Prostate gland (tissue), 2 donors: ENCODE measurements around the gene ASPG. TPM values are rescaled to one million over a fixed set of nuclear protein-coding genes. Genes with fewer than 3 reads are reported as not detected.

Source experiments
- DNase-seq: peaks from one replicate; pipeline ENCODE4 v3.0.0-alpha.2; 2019; ENCODE audit warnings: low spot score
- H3K27ac ChIP-seq, 2 donors: fragments of 200-600 bp; sonication (generic); 2 replicates each; pipeline ENCODE4 v1.5.1; 2017 to 2019
- H3K27me3 ChIP-seq: fragments of 200-600 bp; sonication (generic); replicated peaks from 2 replicates; pipeline ENCODE4 v1.5.1; 2019; ENCODE audit not compliant: insufficient read depth
- H3K36me3 ChIP-seq, 2 donors: fragments of 200-600 bp; sonication (generic); 1 replicate in 1 of 2; 2 replicates in 1 of 2; pipeline versions ENCODE4 v1.5.1 to v1.8.1; 2017 to 2019
- H3K4me1 ChIP-seq: fragments of 200-600 bp; sonication (generic); replicated peaks from 2 replicates; pipeline ENCODE4 v1.5.1; 2019
- H3K4me3 ChIP-seq, 2 donors: fragments of 200-600 bp; sonication (generic); 2 replicates each; pipeline ENCODE4 v1.5.1; 2017 to 2019
- H3K9me3 ChIP-seq: fragments of 200-600 bp; sonication (generic); 2 replicates; pipeline ENCODE4 v1.5.1; 2017
- CTCF ChIP-seq, 4 experiments: fragments of 200-600 bp in 2 of 4; fragments of 450-650 bp in 2 of 4; sonication (generic) in 2 of 4; IDR thresholded peaks; 1 replicate in 3 of 4; 2 replicates in 1 of 4; pipeline ENCODE4 v1.5.1; 2016 to 2019; ENCODE audit warnings: antibody characterized with exemption in 4 of 4, mild to moderate bottlenecking in 2 of 4, moderate library complexity in 2 of 4
- POLR2A ChIP-seq: fragments of 450-650 bp; IDR thresholded peaks from one replicate; pipeline ENCODE4 v1.6.1; 2016; ENCODE audit warnings: antibody characterized with exemption, mild to moderate bottlenecking
- POLR2AphosphoS5 ChIP-seq: sonication (generic); formaldehyde crosslinking; IDR thresholded peaks from one replicate; pipeline ENCODE4 v1.6.1; 2017; ENCODE audit warnings: antibody characterized with exemption
- WGBS: methylation state at CpG from one replicate; pipeline ENCODE4 v1.1.5; 2018; 5-methylcytosine and 5-hydroxymethylcytosine counted together
- intact Hi-C: fragments of 100-400 bp; cut with DNase I; formaldehyde crosslinking; loops from one replicate; pipeline ENCODE4 v1.14.2; 2022
- total RNA-seq, 2 donors: library from RNA; depleted of rRNA; stranded (reverse); fragments of >200 nt; gene quantifications; one replicate each; pipeline ENCODE4 v1.1.0, GENCODE V29; 2016

The ASPG gene
- total RNA-seq, 2 donors from 2014 or later = 2.3 TPM; not detected in 1

GRCh38 chr14:104136472-104137296 lies 51.2 kb downstream of the ASPG start:
- Histone ChIP-seq H3K27me3 (peaks cover 27% of the 10 kb centered on the region), H3K4me1 (peaks cover 4% of the 10 kb centered on the region), H3K27ac (no peak overlapping the region), H3K9me3 (no peaks in the 10 kb centered on the region), H3K36me3 (no peaks in the 10 kb centered on the region), H3K4me3 (no peak overlapping the region)
- intact Hi-C loops = loop anchor here (5.0 to 10.0 kb wide), 2 partner anchors 238 to 501 kb away; no protein-coding TSS in a partner anchor
- 3% methylated on average over 39 of the region's 77 CpGs for WGBS
- TF ChIP-seq POLR2A (no peak), CTCF (IDR thresholded peaks at IDR 0.05) (no peak), POLR2AphosphoS5 (no peak)
- DNase-seq = no peak

GRCh38 chr14:104137297-104138097 lies 52.0 kb downstream of the ASPG start:
- peaks cover 4% of the 10 kb centered on the region for H3K4me1 ChIP-seq
- H3K36me3 ChIP-seq = no peaks in the 10 kb centered on the region
- H3K9me3 ChIP-seq = no peaks in the 10 kb centered on the region
- WGBS = 4% methylated on average over 35 of the region's 88 CpGs
- no peak for DNase-seq
- peak overlapping the region; percentile 30 to 39 for H3K4me3 ChIP-seq
- H3K27me3 ChIP-seq = peaks cover 27% of the 10 kb centered on the region
- intact Hi-C loops = loop anchor here (2.0 to 10.0 kb wide), 3 partner anchors 237 to 500 kb away; no protein-coding TSS in a partner anchor
- TF ChIP-seq POLR2A (no peak), CTCF (IDR thresholded peaks at IDR 0.05) (peak; percentile 95 to 96 (median 95))
- no peak overlapping the region for H3K27ac ChIP-seq

GRCh38 chr14:104138098-104138717 lies 52.7 kb downstream of the ASPG start, which contains the start of gene KIF26A:
TSS of gene KIF26A (plus strand) at chr14:104138587. CDS start at chr14:104138723, 136 bp downstream.
- Histone ChIP-seq H3K27me3 (peaks cover 27% of the 10 kb centered on the region), H3K4me3 (peak within 1 kb of the TSS; percentile 30 to 39), H3K4me1 (peaks cover 4% of the 10 kb centered on the region), H3K36me3 (no peaks in the 10 kb centered on the region), H3K9me3 (no peaks in the 10 kb centered on the region), H3K27ac (no peak within 1 kb of the TSS)
- TF ChIP-seq POLR2A = no peak
- no peak for TF ChIP-seq CTCF (IDR thresholded peaks at IDR 0.05)
- no peak for TF ChIP-seq POLR2AphosphoS5
- intact Hi-C loops = loop anchor here (2.0 to 10.0 kb wide), 3 partner anchors 237 to 499 kb away; no protein-coding TSS in a partner anchor
- DNase-seq = no peak
- WGBS = 0% methylated on average over 5 of the region's 77 CpGs

- Histone ChIP-seq H3K36me3 (no peaks in the 10 kb centered on the region), H3K9me3 (no peaks in the 10 kb centered on the region), H3K4me1 (peaks cover 4% of the 10 kb centered on the region), H3K27me3 (peaks cover 27% of the 10 kb centered on the region), H3K4me3 (peak overlapping the region; percentile 30 to 39), H3K27ac (no peak overlapping the region)
- no peak for TF ChIP-seq POLR2AphosphoS5
- no peak for TF ChIP-seq CTCF (IDR thresholded peaks at IDR 0.05)
- 7% methylated on average over 21 of the region's 73 CpGs for WGBS
- DNase-seq = no peak
- intact Hi-C loops = loop anchor here (2.0 to 10.0 kb wide), 3 partner anchors 236 to 498 kb away; no protein-coding TSS in a partner anchor
These were observed 53.4 kb downstream of the ASPG start for GRCh38 chr14:104138718-104139459.
